HepG2 (cell line): ENCODE results near the gene AGXT. TPM values are rescaled to one million over a fixed set of nuclear protein-coding genes. Genes with fewer than 3 reads are reported as not detected.

Experiments used
- CCAR2 ChIP-seq: fragments of 200-400 bp; formaldehyde crosslinking; optimal IDR thresholded peaks from 2 replicates; pipeline ENCODE3; 2018; ENCODE audit warnings: low read depth, mild to moderate bottlenecking, low read length, moderate library complexity
- MIER3 ChIP-seq: IDR thresholded peaks from 2 replicates; pipeline ENCODE4 v1.6.1; 2016; ENCODE audit warnings: missing compliant biosample characterization, borderline replicate concordance
- MLLT10 ChIP-seq: sonication (generic); formaldehyde crosslinking; IDR thresholded peaks from 2 replicates; pipeline ENCODE4 v1.4.0; 2020; ENCODE audit warnings: missing genetic modification reagents
- NFAT5 ChIP-seq: sonication (generic); formaldehyde crosslinking; IDR thresholded peaks from 2 replicates; pipeline ENCODE4 v1.4.0; 2020; ENCODE audit warnings: missing genetic modification reagents
- SNAPC4 ChIP-seq: sonication (generic); formaldehyde crosslinking; IDR thresholded peaks from 2 replicates; pipeline ENCODE4 v1.4.0; 2020; ENCODE audit warnings: mild to moderate bottlenecking, missing genetic modification reagents
- ZHX2 ChIP-seq, 2 experiments: sonication (generic) in 1 of 2; formaldehyde crosslinking in 1 of 2; IDR thresholded peaks; 2 replicates each; pipeline versions ENCODE4 v1.6.1 to v1.9.0; 2014 to 2022; ENCODE audit warnings: antibody characterized with exemption in 1 of 2, borderline replicate concordance in 1 of 2, inconsistent platforms in 1 of 2, low read depth in 1 of 2, missing genetic modification reagents in 1 of 2
- ZMYM3 ChIP-seq: sonication (generic); formaldehyde crosslinking; IDR thresholded peaks from 2 replicates; pipeline ENCODE4 v1.5.1; 2020; ENCODE audit warnings: mild to moderate bottlenecking, missing genetic modification reagents
- ZNF331 ChIP-seq: sonication (generic); formaldehyde crosslinking; IDR thresholded peaks from 2 replicates; pipeline ENCODE4 v1.4.0; 2020; ENCODE audit warnings: missing genetic modification reagents
- ZNF598 ChIP-seq: sonication (generic); formaldehyde crosslinking; IDR thresholded peaks from 2 replicates; pipeline ENCODE4 v1.5.1; 2020; ENCODE audit warnings: mild to moderate bottlenecking, missing genetic modification reagents, borderline replicate concordance
- polyA plus RNA-seq, 8 experiments: library from polyadenylated mRNA; depleted of rRNA in 3 of 8; stranded (reverse) in 7 of 8; unstranded in 1 of 8; fragments of >200 nt; fragmentation: Illumina TruSeq in 4 of 8; extraction: Trizol in 4 of 8; gene quantifications; 2 replicates each; pipeline versions ENCODE4 v1.2.1 to v1.2.3, GENCODE V29; 2011 to 2016; ENCODE audit warnings: low read depth in 4 of 8, missing spikeins in 1 of 8, mixed read lengths in 1 of 8; ENCODE audit not compliant: insufficient read depth in 1 of 8
- total RNA-seq, 5 experiments: library from RNA; depleted of rRNA; stranded (reverse); fragments of >200 nt; fragmentation: Illumina TruSeq; extraction: Trizol; gene quantifications; 2 replicates each; pipeline ENCODE4 v1.2.3, GENCODE V29; 2016; ENCODE audit warnings: low read depth in 1 of 5

AGXT gene
- total and polyA plus RNA-seq, 2 of the 13 experiments (the other 11 are each of a cell fraction or from before 2014, with no cell fraction given), result 41.9 to 96.1 TPM

- peak; percentile 96 for TF ChIP-seq ZNF331
- peak; percentile 70 for TF ChIP-seq ZHX2 (IDR thresholded peaks at IDR 0.05; ENCODE audit: low read depth)
- TF ChIP-seq ZHX2 (CRISPR knock-in tag; IDR thresholded peaks at IDR 0.05; ENCODE audit: borderline replicate concordance), result no peak
- no peak; the same call in none of the 2 replicates for TF ChIP-seq NFAT5 (CRISPR knock-in tag)
- peak; percentile 96 for TF ChIP-seq SNAPC4 (CRISPR knock-in tag)
- TF ChIP-seq CCAR2, result no peak
- peak; percentile 81; the same call in 1 of the 2 replicates for TF ChIP-seq ZMYM3
- TF ChIP-seq MIER3 (CRISPR knock-in tag), result peak; percentile 98
- no peak for TF ChIP-seq MLLT10
- TF ChIP-seq ZNF598 (CRISPR knock-in tag), result peak; percentile 89; the same call in 1 of the 2 replicates
Measured at GRCh38 chr2:240857039-240858008, 11.3 kb upstream of the AGXT start (continued).
